Middle frontal gyrus (tissue), 1 donor: ENCODE data around the gene RADIL.

Source experiments
- DNase-seq: peaks from one replicate; pipeline ENCODE4 v3.0.0-alpha.2; 2015; ENCODE audit warnings: low spot score; ENCODE audit errors: extremely low spot score

Gene RADIL

DNA sequence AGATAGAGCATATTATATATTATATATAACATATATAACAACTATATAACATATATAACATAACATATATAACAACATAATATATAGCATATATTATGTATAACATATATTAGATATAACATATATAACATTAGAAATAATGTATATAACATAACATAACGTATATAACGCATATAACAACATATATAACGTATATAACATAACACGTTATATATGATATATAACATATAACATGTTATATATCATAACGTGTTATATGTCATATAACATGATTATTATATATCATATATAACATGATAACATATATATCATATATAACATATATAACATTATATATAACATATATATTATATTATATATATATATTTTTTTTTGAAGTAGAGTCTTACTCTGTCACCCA, 104.4 kb downstream of the RADIL start:
- no peak for DNase-seq

DNA sequence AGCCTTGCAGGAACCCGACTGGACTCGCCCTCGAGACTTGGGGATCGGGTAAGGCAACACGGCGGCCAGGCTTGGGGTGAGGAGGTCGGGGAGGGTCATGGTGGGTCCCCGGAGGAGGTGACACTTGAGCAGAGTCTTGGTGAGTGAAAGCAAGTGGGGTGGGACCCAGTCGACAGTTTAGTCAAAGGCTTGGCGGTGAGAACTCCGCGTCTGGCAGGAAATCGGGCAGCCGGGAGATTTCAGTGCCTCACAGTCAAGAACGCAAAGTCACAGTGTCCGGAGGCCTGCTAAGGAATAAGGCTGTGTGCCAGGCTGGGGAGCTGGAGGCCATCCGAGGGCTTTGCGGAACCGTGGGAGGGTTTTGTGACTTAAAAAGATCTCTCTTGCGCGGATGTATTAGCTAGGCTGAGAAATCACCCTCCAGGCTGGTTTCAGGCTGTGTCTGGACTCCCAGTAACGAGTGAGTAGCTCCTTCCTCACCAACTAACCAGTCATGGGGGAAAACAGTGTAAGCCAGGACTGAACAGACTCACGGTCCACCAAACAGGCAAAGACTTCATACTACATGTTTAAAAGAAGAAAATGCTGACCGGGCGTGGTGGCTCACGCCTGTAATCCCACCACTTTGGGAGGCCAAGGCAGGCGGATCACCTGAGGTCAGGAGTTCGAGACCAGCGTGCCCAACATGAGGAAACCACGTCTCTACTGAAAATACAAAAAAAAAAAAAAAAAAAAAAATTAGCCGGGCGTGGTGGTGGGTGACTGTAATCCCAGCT, 107.5 kb downstream of the RADIL start:
- DNase-seq = no peak

DNA sequence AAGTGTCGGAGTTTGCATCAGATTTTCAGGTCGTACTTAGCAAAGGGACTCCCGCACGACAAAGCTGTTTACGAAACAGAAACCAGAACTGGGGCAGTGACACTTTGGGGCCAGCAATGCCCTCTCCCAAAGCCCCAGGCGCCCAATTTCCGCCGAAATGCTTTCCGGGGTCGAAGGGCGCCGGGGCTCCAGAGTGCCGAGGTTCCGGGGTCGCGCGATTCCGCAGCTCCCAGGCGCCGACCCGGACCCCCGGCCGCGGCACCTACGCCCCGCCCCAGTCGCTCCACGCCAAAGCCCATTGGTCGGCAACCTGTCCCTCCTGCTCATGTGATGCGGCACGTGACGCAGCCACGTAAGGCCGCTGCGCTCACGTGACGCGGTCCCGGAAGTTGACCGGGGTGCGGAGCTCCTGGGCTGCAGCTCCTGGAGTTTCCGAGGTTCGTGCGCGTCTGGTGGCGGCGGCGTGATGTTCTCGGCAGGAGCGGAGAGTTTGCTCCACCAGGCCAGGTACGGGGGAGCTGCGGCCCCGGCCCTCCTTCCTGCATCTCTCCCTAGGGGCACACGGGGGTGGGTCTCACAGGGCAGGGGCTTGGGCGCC, 108.2 kb downstream of the RADIL start, which contains the start of gene AP5Z1:
AP5Z1 (plus strand) TSS at position 374 of the 598 bp plus-strand sequence; CDS start at position 467, 93 bp downstream.
- peak; percentile 94 for DNase-seq

DNA sequence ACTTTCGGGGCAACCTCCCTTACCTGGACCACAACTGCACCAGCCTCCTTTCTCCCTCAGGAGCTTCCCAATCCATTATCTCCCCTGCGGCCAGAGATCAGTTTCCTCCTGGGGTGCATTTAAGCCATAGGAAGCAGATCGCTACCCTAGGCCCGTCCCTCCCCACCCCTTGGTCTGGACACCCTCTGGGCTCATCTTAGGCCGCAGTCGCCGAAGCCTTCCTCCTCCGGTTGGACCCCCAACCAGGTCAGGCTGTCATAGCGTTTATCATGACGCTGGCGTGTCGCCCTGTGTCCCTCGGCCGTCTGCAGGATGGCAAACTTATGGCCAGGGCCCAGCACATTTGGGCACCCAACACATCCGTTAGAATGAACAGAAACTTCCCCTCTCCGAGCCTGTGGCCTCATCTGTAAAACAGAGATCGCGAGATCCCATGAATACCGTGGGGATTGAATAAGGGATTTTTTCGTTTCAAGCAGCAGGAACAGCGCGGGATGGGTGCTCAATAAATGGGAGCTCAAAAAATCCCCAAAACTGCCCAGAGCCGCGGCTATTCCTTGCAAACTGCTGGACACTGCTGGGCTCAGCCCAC, 108.8 kb downstream of the RADIL start:
- DNase-seq = no peak

DNA sequence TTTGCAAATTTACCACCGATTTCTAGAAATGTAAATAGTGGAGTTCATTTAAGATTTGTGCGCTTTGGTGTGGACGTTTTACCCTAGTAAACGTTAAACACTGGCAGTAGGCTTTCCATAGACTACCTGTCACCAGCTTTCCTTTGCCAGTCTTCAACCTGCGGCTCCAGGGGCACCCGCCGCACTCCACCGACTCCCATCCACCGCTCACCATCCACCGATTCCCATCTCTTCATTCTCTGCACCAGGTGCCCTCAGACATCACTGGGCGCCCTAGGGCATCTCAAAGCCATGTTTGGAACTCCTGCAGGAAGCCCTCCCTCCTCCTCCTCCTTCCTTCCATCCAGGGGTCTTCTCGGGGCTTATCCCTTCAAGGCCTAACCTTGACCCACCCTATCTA, 109.5 kb downstream of the RADIL start:
- DNase-seq = no peak

DNA sequence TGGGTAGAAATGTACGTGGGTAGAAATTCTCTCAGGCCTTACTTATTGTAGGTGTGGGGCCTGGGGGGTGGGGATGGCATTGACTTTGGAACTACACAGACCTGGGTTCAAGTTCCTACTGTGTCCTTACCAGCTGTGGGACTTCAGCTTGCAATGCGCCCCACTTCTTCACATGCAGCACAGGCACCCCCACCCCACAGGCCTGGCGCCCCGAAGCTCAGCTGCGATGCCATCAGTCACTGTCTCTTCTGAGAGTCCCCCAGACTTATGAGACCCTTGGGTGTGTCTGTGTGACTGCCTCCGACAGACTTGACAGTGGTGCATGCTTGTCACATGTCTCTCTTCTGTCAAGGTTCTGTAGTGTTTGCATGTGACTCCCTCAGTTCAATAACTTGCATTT, 111.2 kb downstream of the RADIL start:
- no peak for DNase-seq

DNA sequence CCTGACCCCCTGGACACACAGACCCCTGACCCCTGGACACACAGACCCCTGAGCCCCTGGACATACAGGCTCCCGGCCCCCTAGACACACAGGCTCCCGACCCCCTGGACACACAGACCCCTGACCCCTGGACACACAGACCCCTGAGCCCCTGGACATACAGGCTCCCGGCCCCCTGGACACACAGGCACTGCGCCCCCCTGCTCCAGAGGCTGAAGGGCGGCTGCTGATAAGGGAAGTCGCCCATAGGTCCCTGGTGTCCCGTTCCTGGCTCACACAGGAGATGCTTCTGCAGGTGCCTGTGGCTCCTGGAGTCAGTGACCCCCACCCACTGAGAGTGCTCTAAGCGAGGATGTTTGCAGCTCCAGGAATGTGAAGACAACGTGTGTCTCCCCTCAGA, 111.8 kb downstream of the RADIL start:
- no peak for DNase-seq

DNA sequence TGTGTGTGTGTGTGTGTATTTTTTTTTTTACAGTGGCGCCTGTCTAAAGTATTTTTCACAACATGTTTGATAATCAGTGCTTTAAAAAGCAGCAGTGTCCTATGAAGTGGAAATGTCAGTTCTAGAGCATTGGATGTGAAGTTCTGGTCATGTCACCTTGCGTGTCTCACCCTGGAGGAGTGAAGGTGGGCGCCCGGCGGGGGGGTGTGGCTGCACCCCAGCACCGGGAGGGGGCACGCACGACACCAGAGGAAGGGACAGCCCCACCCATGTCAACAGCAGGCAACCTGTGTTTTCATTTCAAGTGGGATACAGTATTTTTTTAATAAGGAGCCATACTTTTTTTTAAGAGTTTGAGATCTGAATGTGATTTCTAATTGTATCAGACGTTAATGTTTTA, 112.6 kb downstream of the RADIL start:
- no peak for DNase-seq

DNA sequence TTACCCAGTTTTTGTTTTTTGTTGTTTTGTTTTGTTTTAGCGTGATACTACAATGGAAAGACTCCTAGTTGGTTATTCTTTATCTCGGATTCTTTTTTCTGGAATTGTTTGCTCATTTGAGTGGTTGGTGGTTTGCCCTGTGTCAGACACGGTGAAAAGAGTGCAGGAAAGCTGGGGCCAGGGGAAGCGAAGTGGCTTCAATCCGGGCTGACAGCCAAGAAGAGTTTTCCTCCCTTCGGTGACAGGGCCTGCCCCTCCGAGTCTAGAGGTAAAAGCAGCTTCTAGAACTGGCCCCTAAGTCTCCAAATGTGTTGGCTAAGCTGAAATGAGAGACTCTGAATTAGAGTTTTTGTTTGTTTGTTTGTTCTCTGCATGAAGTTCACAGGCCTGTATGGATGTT, 113.8 kb downstream of the RADIL start:
- no peak for DNase-seq

DNA sequence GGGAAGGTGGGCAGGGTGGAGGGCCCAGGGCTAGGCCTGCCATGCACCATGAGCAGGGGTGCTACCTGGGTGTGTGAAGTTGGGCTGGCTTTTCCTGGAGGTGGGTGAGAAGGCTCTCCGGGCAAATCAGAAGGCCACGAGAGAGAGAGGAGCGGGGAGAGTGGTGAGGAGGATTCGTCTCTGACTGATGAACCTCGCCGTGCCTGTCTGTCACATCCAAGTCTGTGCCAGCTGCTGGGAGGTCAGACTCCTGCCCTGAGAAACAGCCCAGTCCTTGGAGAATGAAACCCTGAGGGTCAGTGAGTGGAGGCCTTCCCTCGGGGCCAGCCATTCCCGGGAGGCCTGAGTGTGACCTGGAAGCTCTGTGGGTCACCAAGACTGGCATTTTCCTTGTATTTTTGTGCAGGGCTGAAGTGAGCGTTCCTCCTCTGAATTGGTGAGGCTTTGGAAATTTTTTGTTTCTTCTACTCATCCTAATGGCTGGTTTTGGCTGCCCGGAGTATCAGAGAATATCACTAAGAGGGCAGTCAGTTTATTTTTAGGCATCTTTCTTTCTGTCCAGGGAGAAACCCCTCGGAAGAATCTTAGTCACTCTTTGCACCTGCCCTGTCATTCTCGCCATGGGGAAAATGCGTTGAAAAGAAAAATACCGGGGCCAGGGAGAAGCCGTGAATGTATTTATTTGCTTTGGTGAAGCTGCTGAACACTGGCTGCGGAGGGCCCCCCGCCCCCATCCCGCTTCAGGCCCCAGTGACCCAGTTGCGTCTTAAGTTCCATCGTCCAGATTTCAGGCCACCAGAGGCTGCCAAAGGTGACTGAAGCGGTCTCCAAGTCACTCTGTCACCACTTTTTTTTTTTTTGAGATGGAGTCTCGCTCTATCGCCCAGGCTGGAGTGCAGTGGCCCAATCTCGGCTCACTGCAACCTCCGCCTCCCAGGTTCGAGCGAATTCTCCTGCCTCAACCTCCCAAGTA, 114.6 kb downstream of the RADIL start:
- DNase-seq = no peak

DNA sequence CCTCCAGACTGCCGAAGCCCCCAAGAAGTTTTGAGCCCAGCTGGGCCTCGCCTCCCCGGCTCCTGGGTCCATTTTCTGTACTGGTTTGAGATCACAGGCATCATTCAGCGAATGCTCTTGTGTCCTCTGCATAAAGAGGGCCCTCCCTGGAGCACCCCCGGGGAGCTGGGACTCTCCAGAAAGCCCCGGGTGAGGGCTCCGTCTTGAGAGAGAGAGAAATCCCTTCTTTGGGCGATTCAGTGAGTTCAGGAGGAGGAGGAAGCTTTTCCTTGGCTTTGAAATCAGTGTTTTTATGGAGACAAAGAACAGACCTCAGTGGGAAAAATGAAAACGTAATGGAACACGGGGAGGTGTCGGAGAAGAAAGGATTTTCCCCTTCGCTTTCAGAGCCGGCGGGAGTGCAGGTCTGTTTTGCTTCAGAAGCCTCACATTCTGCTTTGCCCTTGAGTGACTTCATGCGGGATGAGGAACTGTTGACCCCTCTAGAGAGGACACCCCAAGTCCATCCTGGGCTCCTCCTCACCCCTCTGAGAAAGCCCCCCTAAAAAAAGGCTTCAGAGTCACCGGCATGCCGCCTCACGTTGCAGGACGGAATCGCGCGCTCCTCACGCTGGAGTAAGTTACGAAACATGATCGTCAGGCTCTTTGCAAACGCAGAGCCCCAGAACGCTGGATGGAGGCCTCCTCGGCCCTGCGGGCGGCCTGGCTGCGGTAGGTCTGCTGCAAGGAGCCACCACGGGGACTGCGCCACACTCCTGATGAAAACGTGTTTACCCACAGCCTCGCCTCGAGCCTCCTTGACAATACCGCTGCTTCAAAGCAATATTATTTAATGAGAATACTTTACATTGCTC, 116.6 kb downstream of the RADIL start:
- DNase-seq = no peak

DNA sequence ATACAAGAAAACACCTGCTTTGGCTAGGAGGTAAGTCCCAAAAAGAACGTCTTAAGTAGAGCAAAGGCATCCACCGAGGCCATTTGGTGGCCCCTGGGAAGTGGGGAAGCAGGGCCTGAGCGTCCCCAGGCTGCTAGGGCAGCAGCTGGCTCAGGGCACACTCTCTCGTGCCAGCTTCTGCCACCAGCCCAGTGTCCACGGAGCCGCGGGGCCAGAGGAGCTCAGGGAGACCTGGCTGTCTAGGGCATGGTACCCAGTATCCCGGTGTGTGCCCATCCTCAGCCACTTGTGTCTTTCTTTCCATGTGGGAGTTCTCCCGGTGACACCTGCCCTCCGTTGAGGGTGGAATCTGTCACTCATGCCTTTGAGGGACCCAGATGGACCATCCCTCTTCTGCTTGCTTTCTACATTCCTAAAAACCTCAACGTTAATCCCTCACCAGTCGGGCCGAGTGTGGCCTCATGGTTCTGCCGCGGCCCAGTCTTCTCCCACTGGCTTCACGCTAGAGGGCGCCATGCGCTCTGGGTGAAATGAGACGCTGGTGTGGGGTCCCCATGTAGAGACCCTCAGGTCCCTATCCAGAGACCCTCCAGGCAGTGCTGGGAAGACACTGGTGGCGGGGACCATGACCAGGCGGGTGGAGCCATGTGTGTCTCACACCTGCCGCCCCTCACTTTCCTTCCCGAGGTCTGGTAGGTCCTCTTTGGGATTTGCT, 117.6 kb downstream of the RADIL start:
- DNase-seq = no peak

DNA sequence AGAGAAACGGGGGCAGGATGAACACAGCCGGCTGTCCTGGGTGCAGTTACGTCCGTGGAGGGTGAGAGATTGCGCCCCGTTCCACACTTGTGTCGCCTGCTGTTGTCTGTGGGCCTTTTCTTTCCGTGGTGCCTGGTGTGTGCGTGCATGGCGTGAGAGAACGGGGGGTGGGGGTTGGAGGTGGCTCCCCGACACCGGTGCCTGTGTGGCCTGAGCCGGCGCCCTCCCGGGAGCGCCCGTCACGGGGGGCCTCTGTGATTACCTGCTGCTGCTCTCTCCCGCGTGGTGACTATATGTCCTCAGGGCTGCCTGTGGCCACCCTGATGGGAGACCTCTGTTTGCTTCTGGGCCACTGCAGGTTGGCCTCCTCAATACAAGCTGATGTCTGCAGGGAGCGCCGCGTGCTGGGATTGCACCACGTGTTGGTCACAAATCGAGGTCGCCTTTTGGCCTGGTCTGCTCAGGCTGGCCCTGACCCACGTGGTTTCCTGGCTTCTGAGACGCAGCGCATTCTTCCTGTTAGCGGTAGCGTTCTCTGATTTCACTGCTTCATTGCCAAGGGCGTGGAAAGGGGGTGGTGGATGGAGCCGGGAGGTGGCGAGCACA, 119.0 kb downstream of the RADIL start:
- DNase-seq = no peak

DNA sequence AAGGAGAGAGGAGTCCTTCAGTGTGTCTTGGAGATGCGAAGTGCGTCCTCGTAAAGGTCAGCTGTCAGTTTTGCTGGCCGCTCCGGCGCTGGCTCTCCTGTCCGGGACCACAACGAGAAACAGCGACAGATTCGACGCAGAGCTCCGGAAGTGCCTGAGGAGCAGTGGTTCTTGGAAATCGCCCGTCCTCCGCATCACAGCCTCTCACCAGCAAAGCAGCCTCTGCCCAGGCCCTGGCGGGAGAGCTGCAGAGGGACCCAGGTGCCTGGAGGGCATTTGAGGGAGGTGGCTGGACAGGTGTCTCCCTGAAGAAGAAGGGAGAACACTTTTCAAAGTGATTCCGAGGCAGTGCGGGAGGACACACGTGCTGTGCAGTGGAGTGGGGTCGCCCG, 119.7 kb downstream of the RADIL start:
- no peak for DNase-seq

DNA sequence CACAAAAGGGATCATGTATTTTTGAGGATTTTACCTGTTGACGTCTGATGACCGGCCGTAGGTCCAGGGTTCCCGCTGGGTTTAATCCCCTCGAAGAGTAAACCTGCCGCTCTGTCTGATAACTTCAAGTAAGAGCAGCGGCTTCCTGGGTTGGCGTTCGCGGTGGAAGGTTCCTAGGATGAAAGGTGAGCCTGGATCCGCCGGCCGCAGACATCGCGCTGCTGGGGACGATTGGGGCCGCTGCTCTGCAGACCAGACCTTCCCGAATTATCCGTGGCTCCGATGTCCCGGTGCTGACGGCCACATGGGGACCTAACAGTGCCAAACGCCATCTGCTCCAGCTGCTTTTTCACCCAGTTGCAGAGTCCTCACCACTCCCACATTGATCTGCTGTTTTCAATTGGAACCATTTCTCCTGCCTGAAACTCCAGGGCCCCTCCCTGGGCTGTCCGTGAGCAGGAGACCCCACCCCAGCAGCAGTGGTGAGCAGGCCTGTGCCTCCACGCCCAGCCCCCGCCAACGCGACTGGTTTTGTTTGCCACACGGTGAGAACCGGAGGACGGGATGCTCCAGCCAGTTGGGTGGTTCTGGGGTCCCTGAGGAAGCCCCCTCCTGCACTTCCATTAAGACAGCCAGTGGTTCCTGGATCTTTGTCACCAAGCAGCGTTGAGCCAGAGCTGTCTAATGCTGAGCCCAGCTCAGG, 120.3 kb downstream of the RADIL start:
- DNase-seq = no peak

DNA sequence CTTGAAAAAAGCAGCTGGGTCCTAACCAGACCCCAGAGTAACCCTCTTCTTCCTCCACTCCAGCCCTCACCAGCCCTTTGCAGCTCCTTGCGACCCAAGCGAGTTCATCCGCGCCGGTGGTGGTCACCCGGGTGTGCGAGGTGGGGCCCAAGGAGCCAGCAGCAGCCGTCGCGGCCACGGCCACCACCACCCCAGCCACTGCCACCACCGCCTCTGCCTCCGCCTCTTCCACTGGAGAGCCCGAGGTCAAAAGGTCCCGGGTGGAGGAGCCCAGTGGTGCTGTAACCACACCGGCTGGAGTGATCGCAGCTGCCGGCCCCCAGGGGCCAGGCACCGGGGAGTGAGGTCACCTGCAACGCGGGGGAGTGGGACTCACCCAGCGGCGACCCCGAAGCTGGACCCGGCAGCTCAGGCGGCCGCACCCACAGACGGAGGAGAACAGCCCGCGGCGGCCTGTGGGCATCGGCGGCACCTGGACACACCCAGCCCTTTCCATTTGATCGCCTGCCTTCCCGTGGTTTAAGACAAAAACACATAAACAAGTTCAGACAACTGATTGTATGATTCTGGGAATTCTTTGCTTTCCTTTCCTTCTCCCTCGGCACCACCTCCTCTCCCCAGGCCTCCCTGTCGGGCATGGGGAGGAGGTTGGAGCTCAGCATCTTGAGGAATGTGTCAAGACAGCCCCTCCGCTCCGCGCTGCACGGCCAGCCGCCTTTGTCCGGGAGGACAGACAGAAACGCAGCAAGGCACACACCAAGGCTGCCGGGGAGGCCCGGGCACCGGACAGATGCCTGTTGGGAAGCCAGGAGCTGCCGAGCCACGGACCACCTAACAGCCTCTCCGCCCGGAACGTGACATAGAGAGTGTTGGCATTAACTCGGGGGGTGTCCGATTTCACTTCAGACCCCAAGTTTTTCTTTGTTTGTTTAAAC, 121.1 kb downstream of the RADIL start:
- no peak for DNase-seq

DNA sequence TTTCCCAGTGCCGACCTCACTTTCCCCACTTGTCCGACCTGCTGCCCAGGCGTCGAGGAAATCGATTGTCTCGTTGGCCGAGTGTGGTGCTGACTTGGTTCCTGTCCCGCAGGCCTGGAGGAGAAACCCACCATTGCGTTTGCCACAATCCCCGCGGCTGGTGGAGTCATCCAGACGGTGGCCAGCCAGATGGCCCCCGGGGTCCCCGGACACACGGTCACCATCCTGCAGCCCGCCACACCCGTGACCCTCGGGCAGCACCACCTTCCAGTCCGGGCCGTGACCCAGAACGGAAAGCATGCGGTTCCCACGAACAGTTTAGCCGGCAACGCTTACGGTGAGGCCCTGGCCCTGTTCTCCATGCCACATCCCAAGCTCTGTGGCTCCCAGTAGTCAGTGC, 122.6 kb downstream of the RADIL start:
- DNase-seq = no peak

DNA sequence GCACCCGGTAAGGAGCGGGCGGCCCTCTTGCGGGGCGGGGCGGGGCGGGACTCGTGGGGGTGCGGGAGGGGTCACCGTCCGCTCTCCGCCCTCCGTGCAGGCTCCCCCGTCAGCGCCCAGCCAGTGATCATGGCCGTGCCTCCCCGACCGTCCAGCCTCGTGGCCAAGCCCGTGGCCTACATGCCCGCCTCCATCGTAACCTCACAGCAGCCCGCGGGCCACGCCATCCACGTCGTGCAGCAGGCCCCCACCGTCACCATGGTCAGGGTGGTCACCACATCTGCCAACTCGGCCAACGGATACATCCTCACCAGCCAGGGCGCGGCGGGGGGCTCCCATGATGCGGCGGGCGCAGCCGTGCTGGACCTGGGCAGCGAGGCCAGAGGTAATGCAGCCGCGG, 124.3 kb downstream of the RADIL start:
- no peak for DNase-seq
